ENCODE measurements around the gene METAP2. TPM values are rescaled to one million over a fixed set of nuclear protein-coding genes. Genes with fewer than 3 reads are reported as not detected.
"Not testable (repeated sequence)": the region's sequence is repeated elsewhere in the genome, so short reads cannot be mapped to it uniquely, and the experiment has no call there.

Gene METAP2
- total RNA-seq, 1 donor from 2014 or later = 20.6 TPM

GRCh38 chr12:95460105-95460504 is 13.8 kb upstream of the METAP2 start:
- Histone ChIP-seq H3K9me3 (peaks cover 8 to 18% of the 10 kb centered on the region in 2 donors), H3K36me3 (no peaks in the 10 kb centered on the region)
- intact Hi-C loops (cut with DNase I) = no loop called here

DNA sequence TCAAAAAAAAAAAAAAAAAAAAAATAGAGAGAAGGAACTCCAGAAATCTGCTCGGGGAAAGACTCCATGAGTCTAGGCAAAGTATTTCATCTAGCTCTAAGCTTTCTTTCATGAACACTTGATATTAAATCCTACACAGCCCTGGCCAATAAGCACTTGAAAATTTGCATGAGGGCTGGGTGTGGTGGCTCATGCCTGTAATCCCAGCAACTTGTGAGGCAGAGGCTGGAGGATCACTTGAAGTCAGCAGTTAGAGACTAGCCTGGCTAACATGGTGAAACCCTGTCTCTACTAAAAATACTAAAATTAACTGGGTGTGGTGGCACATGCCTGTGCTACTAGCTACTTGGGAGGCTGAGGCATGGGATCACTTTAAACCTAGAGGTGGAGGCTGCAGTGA is 13.1 kb upstream of the METAP2 start:
- TF ChIP-seq CTCF (IDR thresholded peaks at IDR 0.05) = no peak
- Histone ChIP-seq H3K9me3 (peaks cover 8 to 18% of the 10 kb centered on the region in 2 donors), H3K27ac (no peak overlapping the region), H3K4me1 (no peaks in the 10 kb centered on the region), H3K4me3 (no peak overlapping the region), H3K36me3 (no peaks in the 10 kb centered on the region), H3K27me3 (no peaks in the 10 kb centered on the region)
- intact Hi-C loops (cut with DNase I) = no loop called here
- no peak for DNase-seq (ENCODE audit: low spot score in 2 of 2)

More at GRCh38 chr12:95460105-95460504, 13.8 kb upstream of the METAP2 start:
- DNase-seq (ENCODE audit: low spot score in 2 of 2) = no peak
- TF ChIP-seq CTCF (IDR thresholded peaks at IDR 0.05) = no peak
- Histone ChIP-seq H3K27me3 (no peaks in the 10 kb centered on the region), H3K4me3 (no peak overlapping the region), H3K27ac (no peak overlapping the region), H3K4me1 (peaks cover 0 to 6% of the 10 kb centered on the region in 2 donors)

- Histone ChIP-seq H3K27ac (no peak overlapping the region), H3K27me3 (no peaks in the 10 kb centered on the region), H3K36me3 (no peaks in the 10 kb centered on the region), H3K4me1 (no peaks in the 10 kb centered on the region), H3K4me3 (no peak overlapping the region), H3K9me3 (peaks cover 8 to 15% of the 10 kb centered on the region in 2 donors)
- intact Hi-C loops (cut with DNase I) = no loop called here
- DNase-seq (ENCODE audit: low spot score in 2 of 2) = no peak
- no peak for TF ChIP-seq CTCF (IDR thresholded peaks at IDR 0.05)
Observed at GRCh38 chr12:95462081-95462480, 11.9 kb upstream of the METAP2 start.

GRCh38 chr12:95462551-95462950 is 11.4 kb upstream of the METAP2 start:
- no peaks in the 10 kb centered on the region for H3K27me3 ChIP-seq
- intact Hi-C loops (cut with DNase I) = no loop called here
- H3K9me3 ChIP-seq = peaks cover 6 to 10% of the 10 kb centered on the region in 2 donors
- no peak overlapping the region for H3K4me3 ChIP-seq
- no peak overlapping the region for H3K27ac ChIP-seq
- no peaks in the 10 kb centered on the region for H3K36me3 ChIP-seq
- H3K4me1 ChIP-seq = no peaks in the 10 kb centered on the region
- no peak for TF ChIP-seq CTCF (IDR thresholded peaks at IDR 0.05)
- no peak for DNase-seq (ENCODE audit: low spot score in 2 of 2)

GRCh38 chr12:95463050-95463449 is 10.9 kb upstream of the METAP2 start:
- Histone ChIP-seq H3K27ac (no peak overlapping the region), H3K27me3 (no peaks in the 10 kb centered on the region), H3K9me3 (peaks cover 1 to 5% of the 10 kb centered on the region in 2 donors), H3K4me3 (no peak overlapping the region), H3K36me3 (no peaks in the 10 kb centered on the region), H3K4me1 (no peaks in the 10 kb centered on the region)
- TF ChIP-seq CTCF (IDR thresholded peaks at IDR 0.05) = no peak
- intact Hi-C loops (cut with DNase I) = no loop called here
- DNase-seq (ENCODE audit: low spot score in 2 of 2) = no peak

DNA sequence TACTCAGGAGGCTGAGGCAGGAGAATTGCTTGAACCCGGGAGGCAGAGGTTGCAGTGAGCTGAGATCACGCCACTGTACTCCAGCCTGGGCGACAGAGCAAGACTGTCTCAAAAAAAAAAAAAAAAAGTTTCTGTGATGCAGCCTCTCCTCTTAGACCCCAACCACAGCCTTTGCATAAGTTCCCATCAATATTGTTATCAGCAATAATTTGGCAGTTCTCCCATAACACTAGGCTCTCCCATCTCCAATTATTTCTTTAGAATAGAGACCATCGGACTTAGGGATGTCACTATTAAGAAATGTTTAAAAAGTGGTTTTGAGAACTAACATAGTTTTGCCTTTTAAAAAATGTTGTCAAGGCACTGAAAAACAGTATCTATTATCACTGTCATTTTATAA is 10.2 kb upstream of the METAP2 start:
- H3K9me3 ChIP-seq; H3K4me1 ChIP-seq; H3K27me3 ChIP-seq; H3K4me3 ChIP-seq; DNase-seq (ENCODE audit: low spot score in 2 of 2); H3K27ac ChIP-seq; intact Hi-C loops (cut with DNase I); H3K36me3 ChIP-seq: not testable (repeated sequence)

Measured in ascending aorta (tissue), 2 donors.